Gastroesophageal sphincter (tissue), 4 donors: ENCODE measurements around the gene CAPS2. TPM values are rescaled to one million over a fixed set of nuclear protein-coding genes. Genes with fewer than 3 reads are reported as not detected.

Source experiments
- ATAC-seq: fragments of 150-250 bp; one replicate; pipeline ENCODE4 v1.9.1; 2016; ENCODE audit warnings: mild to moderate bottlenecking, moderate library complexity
- H3K27ac ChIP-seq, 4 donors: fragments of 200-600 bp; sonication (generic) in 3 of 4; 1 replicate in 3 of 4; 2 replicates in 1 of 4; pipeline ENCODE4 v1.5.1; 2016 to 2019
- H3K27me3 ChIP-seq: fragments of 200-600 bp; sonication (generic); one replicate; pipeline ENCODE4 v1.5.1; 2019
- H3K36me3 ChIP-seq, 2 donors: fragments of 200-600 bp; sonication (generic); one replicate each; pipeline ENCODE4 v1.5.1; 2019; ENCODE audit warnings: control low read depth in 1 of 2
- H3K4me1 ChIP-seq, 3 donors: fragments of 200-600 bp; sonication (generic); 1 replicate in 2 of 3; 2 replicates in 1 of 3; pipeline ENCODE4 v1.5.1; 2016 to 2019; ENCODE audit warnings: control low read depth in 2 of 3
- H3K4me3 ChIP-seq, 2 donors: fragments of 200-600 bp; sonication (generic); one replicate each; pipeline ENCODE4 v1.5.1; 2019; ENCODE audit warnings: mild to moderate bottlenecking in 1 of 2, moderate library complexity in 1 of 2
- H3K9me3 ChIP-seq, 3 donors: fragments of 200-600 bp; sonication (generic); one replicate each; pipeline ENCODE4 v1.5.1; 2017 to 2019; ENCODE audit warnings: control low read depth in 2 of 3
- CTCF ChIP-seq, 4 experiments: fragments of 200-600 bp in 2 of 4; fragments of 450-650 bp in 2 of 4; sonication (generic) in 1 of 4; IDR thresholded peaks; one replicate each; pipeline ENCODE4 v1.5.1; 2017 to 2019; ENCODE audit warnings: antibody characterized with exemption in 4 of 4, mild to moderate bottlenecking in 2 of 4, moderate library complexity in 2 of 4
- EP300 ChIP-seq: sonication (generic); formaldehyde crosslinking; IDR thresholded peaks from one replicate; pipeline ENCODE4 v1.6.1; 2017; ENCODE audit warnings: antibody characterized with exemption, mild to moderate bottlenecking
- POLR2A ChIP-seq, 2 donors: fragments of 450-650 bp; IDR thresholded peaks; one replicate each; pipeline ENCODE4 v1.6.1; 2017; ENCODE audit warnings: antibody characterized with exemption in 2 of 2, mild to moderate bottlenecking in 2 of 2, moderate library complexity in 1 of 2
- POLR2AphosphoS5 ChIP-seq: sonication (generic); formaldehyde crosslinking; IDR thresholded peaks from one replicate; pipeline ENCODE4 v1.6.1; 2017; ENCODE audit warnings: antibody characterized with exemption
- WGBS, 2 donors: methylation state at CpG; one replicate each; pipeline ENCODE4 v1.1.5; 2018; ENCODE audit warnings: low coverage in 1 of 2; 5-methylcytosine and 5-hydroxymethylcytosine counted together
- total RNA-seq, 4 donors: library from RNA; depleted of rRNA; stranded (reverse); fragments of >200 nt; gene quantifications; one replicate each; pipeline ENCODE4 v1.1.0, GENCODE V29; 2016

The CAPS2 gene
- total RNA-seq, 4 donors from 2014 or later: 8.3 to 29.4 (median 11.9) TPM

GRCh38 chr12:75288860-75289259 is 41.3 kb downstream of the CAPS2 start:
- Histone ChIP-seq H3K27me3 (no peaks in the 10 kb centered on the region), H3K36me3 (peaks cover 0 to 6% of the 10 kb centered on the region in 2 donors)
- 76 to 86% methylated on average over 1 of the region's 1 CpG for WGBS, 2 donors

GRCh38 chr12:75275702-75276101 is 54.4 kb downstream of the CAPS2 start:
- TF ChIP-seq POLR2AphosphoS5: no peak
- no peak for TF ChIP-seq POLR2A (IDR thresholded peaks at IDR 0.05)
- no peak for TF ChIP-seq CTCF (IDR thresholded peaks at IDR 0.05)
- no peak for TF ChIP-seq EP300
- Histone ChIP-seq H3K36me3 (no peaks in the 10 kb centered on the region), H3K4me3 (no peak overlapping the region), H3K27me3 (no peaks in the 10 kb centered on the region), H3K4me1 (no peaks in the 10 kb centered on the region), H3K9me3 (no peaks in the 10 kb centered on the region), H3K27ac (no peak overlapping the region)
- 71 to 90% methylated on average over 2 of the region's 2 CpGs for WGBS, 2 donors
- ATAC-seq: no peak

More at GRCh38 chr12:75288860-75289259, 41.3 kb downstream of the CAPS2 start:
- H3K9me3 ChIP-seq: no peaks in the 10 kb centered on the region
- no peaks in the 10 kb centered on the region for H3K4me1 ChIP-seq
- no peak overlapping the region for H3K27ac ChIP-seq
- ATAC-seq: no peak
- no peak overlapping the region for H3K4me3 ChIP-seq
- TF ChIP-seq POLR2AphosphoS5 (no peak), POLR2A (IDR thresholded peaks at IDR 0.05) (no peak), EP300 (no peak), CTCF (IDR thresholded peaks at IDR 0.05) (no peak)

- Histone ChIP-seq H3K9me3 (no peaks in the 10 kb centered on the region), H3K36me3 (no peaks in the 10 kb centered on the region), H3K27ac (no peak overlapping the region), H3K4me1 (no peaks in the 10 kb centered on the region), H3K4me3 (no peak overlapping the region), H3K27me3 (no peaks in the 10 kb centered on the region)
- no peak for ATAC-seq
- 50 to 82% methylated on average over 1 to 5 of the region's 5 CpGs for WGBS, 2 donors
- TF ChIP-seq EP300 (no peak), POLR2AphosphoS5 (no peak), POLR2A (IDR thresholded peaks at IDR 0.05) (no peak), CTCF (IDR thresholded peaks at IDR 0.05) (no peak)
Measured at GRCh38 chr12:75271576-75271975, 58.5 kb downstream of the CAPS2 start.

- WGBS, 2 donors: 87 to 95% methylated on average over 4 of the region's 4 CpGs
- TF ChIP-seq POLR2AphosphoS5 (no peak), EP300 (no peak), POLR2A (IDR thresholded peaks at IDR 0.05) (no peak), CTCF (IDR thresholded peaks at IDR 0.05) (no peak)
- Histone ChIP-seq H3K27me3 (no peaks in the 10 kb centered on the region), H3K27ac (no peak overlapping the region), H3K4me1 (no peaks in the 10 kb centered on the region), H3K4me3 (no peak overlapping the region), H3K36me3 (no peaks in the 10 kb centered on the region), H3K9me3 (peaks cover 0 to 9% (median 0%) of the 10 kb centered on the region in 3 donors)
- no peak for ATAC-seq
Measured at GRCh38 chr12:75270157-75270556, 60.0 kb downstream of the CAPS2 start.

GRCh38 chr12:75269209-75269608 is 60.9 kb downstream of the CAPS2 start:
- 68% methylated on average over 2 of the region's 2 CpGs; no CpG with 5 or more reads in 1 of the 2 donors for WGBS, 2 donors
- Histone ChIP-seq H3K9me3 (peaks cover 0 to 11% (median 0%) of the 10 kb centered on the region in 3 donors), H3K27ac (no peak overlapping the region), H3K4me1 (no peaks in the 10 kb centered on the region), H3K36me3 (no peaks in the 10 kb centered on the region), H3K27me3 (no peaks in the 10 kb centered on the region), H3K4me3 (no peak overlapping the region)
- ATAC-seq: no peak
- no peak for TF ChIP-seq CTCF (IDR thresholded peaks at IDR 0.05)
- no peak for TF ChIP-seq EP300
- no peak for TF ChIP-seq POLR2A (IDR thresholded peaks at IDR 0.05)
